ENCODE results near the gene DNM1.
A peak's percentile ranks its signal among the peaks of the same experiment; 100 is the strongest.
"Not testable (repeated sequence)": the region's sequence is repeated elsewhere in the genome, so short reads cannot be mapped to it uniquely, and the experiment has no call there.

The DNM1 gene

DNA sequence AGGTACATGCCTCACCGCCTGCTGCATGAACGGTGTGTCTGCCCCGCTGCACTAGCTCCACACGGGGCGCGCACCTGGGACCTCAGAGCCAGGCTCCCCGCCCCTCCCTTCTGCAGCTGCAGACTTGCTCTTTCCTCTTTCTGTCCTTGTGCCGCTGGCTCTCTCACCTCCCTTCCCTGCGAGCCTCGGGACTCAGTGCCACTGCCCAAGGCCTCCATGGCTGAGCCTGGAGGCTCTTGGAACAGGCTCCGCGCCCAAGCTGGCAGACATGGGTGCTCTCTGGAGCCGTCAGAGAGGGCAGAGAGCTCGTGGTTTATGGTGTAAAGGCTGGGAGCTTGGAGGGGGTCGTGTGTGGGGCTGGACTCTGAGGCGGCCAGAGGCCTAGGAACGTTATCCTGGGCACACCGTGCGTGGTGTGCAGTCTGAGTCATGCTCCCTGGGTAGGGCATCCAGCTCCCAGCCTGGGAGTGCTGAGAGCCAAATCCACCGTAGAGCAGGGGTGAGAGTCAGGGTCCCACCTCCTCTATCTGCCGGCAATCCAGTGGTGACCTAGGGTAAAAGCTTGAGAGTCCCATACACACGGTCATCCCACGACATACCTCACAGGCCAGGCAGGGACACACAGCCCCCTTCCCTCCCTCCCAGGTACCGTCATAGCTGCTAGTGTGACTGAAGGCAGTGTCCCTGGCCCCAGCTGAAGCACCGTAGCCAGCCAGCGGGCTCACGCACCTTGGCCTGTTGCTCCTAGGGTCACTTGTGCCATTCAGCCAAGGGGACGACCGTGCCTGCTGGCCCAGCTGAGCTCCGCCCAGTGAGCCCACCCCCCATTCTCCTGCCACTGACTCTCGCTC, 50.2 kb downstream of the DNM1 start:
- no peak for DNase-seq

DNA sequence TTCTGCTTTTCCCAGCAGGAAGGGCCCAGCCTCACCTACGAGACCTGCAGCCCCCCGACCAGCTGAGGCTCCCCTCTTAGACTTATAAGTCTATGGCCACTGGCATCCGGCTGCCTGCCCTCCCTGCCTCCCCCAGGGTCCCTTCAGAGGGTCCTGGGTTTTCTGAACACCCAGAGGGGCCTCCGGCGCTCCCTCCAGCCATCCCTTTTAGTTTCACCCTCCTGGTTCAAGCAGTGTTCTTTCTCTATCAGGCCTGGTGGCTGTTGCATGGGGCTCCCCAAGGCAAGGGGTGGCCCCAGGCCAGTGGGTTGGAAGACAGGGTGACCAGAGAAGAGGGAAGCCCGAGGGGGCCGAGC, 50.8 kb downstream of the DNM1 start:
- DNase-seq: no peak

- DNase-seq: no peak
Observed at GRCh38 chr9:128254362-128254761, 51.2 kb downstream of the DNM1 start.

- DNase-seq: peak; percentile 46 to 60
Observed at GRCh38 chr9:128254855-128255759, 51.9 kb downstream of the DNM1 start.

DNA sequence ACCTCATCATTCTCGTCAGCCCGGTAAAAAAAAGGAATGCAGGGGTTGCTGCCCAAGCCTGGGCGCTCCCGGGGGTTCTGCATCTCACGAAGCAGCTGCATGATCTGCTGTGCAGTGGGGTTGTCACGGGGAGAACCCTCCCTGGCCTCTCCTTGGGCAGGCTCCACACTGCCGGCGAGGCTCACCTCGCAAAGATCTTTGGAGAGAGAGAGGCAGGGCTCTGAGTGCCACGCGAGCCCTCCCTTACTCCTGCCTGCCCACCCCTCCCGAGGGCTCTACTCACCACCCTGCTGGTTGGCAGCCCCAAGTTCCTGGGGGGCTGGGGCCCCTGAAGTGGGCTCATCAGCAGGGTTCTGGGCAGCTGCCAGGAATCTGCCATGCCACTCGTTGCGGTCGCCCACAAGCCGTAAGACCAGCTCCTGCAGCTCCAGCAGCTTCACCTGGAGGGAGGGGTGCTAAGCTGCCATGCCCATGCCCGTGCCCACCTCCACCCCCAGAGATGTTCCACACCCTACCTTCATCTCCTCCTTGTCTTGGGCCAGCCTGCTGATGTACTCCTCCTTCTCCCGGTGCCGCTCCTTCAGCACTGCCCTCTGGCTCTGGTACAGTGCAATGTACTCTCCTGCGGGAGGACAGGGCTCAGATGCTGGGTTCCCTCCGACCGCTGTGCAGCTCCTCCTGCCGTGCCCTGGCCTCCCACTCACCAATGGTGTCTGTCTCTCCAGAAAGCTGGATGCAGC, 54.1 kb downstream of the DNM1 start:
- no peak for DNase-seq

DNA sequence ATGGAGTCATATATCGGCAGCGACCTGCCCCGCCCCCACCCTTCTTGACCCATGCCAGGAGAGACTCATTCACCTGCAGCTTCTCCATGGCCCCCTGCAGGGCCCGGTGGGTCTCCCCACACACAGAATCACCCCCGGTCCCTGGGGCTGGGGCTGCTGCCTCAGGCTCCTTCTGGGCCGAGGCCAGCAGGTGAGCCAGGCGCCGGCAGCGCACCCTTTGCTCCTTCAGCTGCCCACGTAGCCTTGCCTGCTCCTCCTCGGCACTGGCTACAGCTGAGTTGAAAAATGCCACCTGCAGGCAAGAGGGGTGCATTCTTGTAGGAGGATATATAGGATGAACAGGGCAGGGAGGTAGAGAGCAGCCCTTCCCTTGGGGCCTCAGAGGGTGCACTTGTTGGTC, 54.7 kb downstream of the DNM1 start:
- DNase-seq: no peak

DNA sequence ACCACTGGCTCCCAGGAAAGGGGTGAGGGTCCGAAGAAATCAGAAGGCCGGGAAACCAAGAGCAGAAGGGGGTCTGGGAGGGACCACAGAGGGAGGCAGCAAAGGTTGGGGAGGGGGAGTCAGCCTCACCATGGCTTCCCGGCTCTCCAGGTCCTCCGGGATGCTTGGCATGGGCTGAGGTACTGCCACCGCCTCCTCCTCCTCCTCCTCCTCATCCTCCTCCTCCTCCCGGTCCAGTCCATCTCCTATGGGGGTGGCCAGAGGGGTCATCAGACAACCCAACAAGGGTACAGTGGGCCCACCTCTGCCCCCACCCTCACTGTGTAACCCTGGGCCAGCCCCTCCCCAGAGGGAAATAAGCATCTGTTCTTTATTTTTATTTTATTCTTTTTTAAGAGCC, 55.1 kb downstream of the DNM1 start:
- DNase-seq: no peak

GRCh38 chr9:128259156-128259555, 56.0 kb downstream of the DNM1 start:
- DNase-seq: no peak

DNA sequence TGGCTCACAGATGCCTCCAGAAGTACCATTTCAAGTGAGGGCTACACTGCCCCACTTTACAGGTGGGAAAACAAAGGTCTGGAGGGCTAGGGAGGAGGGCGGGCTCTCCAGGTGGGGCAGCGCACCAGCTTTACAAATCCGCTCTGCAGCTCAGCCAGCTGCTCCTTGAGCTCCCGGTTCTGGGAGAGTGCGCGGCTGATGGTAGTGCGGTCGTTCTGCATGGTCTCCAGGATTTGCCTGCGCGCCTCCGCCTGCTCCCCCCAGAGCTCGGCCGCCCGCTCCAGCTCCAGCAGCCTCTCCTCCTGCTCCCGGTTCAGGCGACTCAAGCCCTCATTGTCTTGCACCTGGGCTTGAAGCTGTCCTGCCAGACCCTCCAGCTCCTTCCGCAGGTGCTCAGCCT, 57.2 kb downstream of the DNM1 start:
- no peak for DNase-seq

- DNase-seq: no peak
Observed at GRCh38 chr9:128262687-128263086, 59.5 kb downstream of the DNM1 start.

GRCh38 chr9:128265348-128265847, 62.2 kb downstream of the DNM1 start:
- DNase-seq: no peak

GRCh38 chr9:128266868-128267590, 63.9 kb downstream of the DNM1 start:
- DNase-seq: no peak

DNA sequence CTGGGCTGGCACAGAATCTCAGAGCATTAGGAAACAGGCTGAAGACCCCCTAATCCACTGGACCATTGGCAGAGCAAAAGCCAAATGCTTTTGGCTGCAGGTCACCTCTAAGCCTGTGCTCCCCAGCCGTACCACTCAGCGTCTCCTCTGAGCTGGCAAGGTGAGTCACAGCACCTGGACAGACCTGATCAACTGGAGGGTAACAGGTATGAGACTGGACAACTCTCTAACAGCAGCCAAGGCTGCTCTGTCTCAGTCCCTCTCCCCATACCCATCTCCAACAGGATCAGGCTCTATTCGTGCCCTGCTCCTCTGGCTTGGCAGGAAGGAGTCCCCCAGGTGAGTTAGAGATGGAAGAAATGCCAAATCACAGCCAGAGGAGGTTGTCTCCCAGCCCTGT, 67.9 kb downstream of the DNM1 start:
- no peak for DNase-seq

DNA sequence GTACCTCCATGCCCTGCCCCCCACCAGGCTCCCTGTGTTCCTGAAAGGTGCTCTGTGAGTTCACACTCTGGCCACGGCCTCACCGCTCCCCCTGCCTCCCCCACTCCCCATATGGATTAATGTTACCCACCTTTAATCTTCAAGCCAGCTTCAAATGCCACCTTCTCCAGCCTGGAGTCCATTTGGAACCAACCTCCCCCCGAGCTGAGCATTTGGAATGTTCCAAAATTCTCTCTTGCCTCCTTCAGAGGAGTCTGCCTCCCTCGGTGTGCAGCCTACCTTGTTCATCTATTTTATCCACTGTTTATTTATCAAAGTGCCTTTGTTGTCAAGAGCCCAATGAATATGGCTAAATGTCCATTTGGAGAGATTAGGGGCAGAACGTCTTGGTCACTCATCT, 68.3 kb downstream of the DNM1 start:
- no peak for DNase-seq

DNA sequence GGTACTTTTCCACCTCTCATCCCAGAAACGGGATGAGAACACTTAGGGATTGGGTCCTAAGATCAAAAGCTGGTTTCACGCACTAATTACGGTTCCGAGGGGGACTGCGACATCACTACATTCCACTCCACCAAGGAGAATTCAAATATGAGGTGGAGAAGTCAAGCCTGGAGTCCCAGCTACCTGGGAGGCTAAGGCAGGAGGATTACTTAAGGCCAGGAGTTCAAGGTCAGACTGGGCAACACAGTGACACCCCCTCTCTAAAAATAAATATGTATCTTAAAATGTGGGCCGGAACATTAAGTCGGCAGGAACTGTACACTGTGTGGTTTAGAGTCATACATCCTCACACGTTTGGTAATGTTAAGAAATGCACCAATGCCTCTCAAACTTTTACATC, 71.1 kb downstream of the DNM1 start:
- no peak for DNase-seq

GRCh38 chr9:128275198-128276007, 72.2 kb downstream of the DNM1 start, which contains the start of gene GOLGA2:
Gene GOLGA2 (minus strand): TSS chr9:128276007. CDS start chr9:128275976, 31 bp downstream.
- DNase-seq: peak; percentile 4 to 10

DNA sequence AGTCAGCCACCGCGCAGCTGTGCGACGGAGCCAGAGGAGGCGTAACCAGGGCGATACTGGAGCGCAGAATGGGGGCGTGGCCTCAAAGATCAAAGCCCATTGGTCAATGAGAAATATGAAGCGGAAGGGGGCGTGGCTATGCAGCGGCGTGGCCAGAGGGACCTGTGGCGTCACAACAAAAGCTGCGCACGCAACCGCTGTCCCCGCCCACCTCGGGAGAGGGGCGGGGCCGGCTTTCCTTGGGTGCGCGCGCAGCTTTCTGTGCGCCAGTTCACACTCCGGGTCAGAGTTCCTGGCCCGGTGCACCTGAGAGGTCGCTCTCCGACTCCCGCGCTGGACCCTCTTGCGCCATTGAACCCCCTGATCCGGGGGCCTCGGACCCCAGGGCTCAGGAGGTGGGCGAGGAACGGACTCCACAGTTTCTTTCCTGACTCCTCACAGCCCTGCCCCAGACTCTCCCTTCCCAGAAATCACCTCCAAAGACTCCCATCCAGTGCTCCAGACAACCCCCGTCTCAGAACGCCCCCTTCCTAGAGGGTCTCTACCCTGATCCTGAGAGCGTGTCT, 72.9 kb downstream of the DNM1 start, which contains the start of gene SWI5:
Gene SWI5, plus strand, starts transcription at position 269 of the 566 bp plus-strand sequence.
- DNase-seq: peak; percentile 99 to 100

GRCh38 chr9:128276574-128277270, 73.5 kb downstream of the DNM1 start:
- DNase-seq: no peak

- not testable (repeated sequence) for DNase-seq
Observed at GRCh38 chr9:128279088-128280073, 76.2 kb downstream of the DNM1 start.
